Measurements from ENCODE around the gene PDZD2.

PDZD2 gene

DNA sequence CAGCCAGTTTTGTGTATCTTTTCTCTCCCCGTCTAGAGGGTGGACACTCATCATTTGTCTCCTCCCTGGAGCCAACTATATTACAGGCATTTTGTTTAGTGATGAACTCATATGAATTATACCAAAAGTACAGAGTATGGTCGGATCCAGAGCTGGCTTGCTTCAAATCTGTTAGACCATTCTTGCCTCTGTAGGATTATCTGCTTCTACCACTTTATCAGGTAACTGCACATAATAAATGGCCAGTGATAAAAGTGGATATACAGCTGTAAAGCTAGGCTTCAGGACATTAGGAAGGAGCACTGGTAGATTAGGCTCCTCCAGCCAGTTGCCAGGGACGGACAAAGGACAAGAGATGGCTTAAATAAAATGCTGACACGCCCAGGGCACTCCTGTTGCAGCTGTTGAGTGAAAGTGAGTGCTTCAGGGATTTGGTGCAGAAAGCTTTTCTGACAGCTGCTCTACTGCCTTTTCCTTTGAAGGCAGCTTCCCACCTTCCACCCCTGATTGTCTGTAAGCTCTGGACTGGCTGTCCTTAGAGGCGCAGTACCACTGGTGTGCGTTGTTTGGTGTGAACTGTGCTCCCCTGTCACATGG is 259.2 kb downstream of the PDZD2 start:
- TF ChIP-seq, protein P1, sequence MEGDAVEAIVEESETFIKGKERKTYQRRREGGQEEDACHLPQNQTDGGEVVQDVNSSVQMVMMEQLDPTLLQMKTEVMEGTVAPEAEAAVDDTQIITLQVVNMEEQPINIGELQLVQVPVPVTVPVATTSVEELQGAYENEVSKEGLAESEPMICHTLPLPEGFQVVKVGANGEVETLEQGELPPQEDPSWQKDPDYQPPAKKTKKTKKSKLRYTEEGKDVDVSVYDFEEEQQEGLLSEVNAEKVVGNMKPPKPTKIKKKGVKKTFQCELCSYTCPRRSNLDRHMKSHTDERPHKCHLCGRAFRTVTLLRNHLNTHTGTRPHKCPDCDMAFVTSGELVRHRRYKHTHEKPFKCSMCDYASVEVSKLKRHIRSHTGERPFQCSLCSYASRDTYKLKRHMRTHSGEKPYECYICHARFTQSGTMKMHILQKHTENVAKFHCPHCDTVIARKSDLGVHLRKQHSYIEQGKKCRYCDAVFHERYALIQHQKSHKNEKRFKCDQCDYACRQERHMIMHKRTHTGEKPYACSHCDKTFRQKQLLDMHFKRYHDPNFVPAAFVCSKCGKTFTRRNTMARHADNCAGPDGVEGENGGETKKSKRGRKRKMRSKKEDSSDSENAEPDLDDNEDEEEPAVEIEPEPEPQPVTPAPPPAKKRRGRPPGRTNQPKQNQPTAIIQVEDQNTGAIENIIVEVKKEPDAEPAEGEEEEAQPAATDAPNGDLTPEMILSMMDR (IDR thresholded peaks at IDR 0.05), result no peak
- no peak overlapping the region for H3K27ac ChIP-seq
- no peaks in the 10 kb centered on the region for H3K36me3 ChIP-seq
- no peaks in the 10 kb centered on the region for H3K4me1 ChIP-seq (ENCODE audit: control insufficient read depth in 1 of 2, insufficient read depth in 1 of 2, low read depth in 1 of 2, low read length in 1 of 2)
- H3K27me3 ChIP-seq, result no peaks in the 10 kb centered on the region
- no peak overlapping the region for H3K4me3 ChIP-seq (ENCODE audit: low read depth in 1 of 2, low read length in 1 of 2)
- H3K9me3 ChIP-seq, result no peaks in the 10 kb centered on the region

DNA sequence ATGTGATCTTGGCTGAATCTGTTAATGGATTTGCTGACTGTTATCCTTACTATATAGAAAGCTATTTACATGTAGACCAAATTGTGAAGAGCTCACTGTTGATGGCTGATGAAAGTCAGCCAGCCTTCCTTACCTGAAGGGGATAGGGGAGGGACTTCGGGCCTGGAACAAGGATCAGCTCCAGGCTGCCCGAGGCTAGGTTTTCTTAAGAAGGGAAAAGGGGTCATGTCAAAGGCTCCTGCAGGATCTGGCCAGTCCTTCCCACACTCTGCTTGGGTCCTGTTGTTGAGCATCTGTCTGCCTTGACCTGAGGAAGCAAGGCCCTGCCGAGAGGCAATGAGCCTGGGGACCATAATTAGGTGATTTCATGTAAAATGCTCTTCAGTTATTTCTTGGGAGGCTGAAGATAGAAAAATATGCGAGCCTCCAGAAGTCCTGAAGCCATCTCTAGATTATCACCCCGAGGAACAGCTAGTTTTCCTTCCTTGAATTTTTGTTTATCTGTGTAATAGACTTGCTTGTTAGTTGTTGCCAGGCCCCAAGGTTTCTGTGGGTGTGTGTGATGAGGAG is 261.4 kb downstream of the PDZD2 start:
- Histone ChIP-seq H3K4me3 (ENCODE audit: low read depth in 1 of 2, low read length in 1 of 2) (no peak overlapping the region), H3K27me3 (no peaks in the 10 kb centered on the region), H3K9me3 (no peaks in the 10 kb centered on the region), H3K27ac (no peak overlapping the region), H3K36me3 (no peaks in the 10 kb centered on the region), H3K4me1 (ENCODE audit: control insufficient read depth in 1 of 2, insufficient read depth in 1 of 2, low read depth in 1 of 2, low read length in 1 of 2) (no peaks in the 10 kb centered on the region)
- TF ChIP-seq, protein P1 (IDR thresholded peaks at IDR 0.05), result no peak

DNA sequence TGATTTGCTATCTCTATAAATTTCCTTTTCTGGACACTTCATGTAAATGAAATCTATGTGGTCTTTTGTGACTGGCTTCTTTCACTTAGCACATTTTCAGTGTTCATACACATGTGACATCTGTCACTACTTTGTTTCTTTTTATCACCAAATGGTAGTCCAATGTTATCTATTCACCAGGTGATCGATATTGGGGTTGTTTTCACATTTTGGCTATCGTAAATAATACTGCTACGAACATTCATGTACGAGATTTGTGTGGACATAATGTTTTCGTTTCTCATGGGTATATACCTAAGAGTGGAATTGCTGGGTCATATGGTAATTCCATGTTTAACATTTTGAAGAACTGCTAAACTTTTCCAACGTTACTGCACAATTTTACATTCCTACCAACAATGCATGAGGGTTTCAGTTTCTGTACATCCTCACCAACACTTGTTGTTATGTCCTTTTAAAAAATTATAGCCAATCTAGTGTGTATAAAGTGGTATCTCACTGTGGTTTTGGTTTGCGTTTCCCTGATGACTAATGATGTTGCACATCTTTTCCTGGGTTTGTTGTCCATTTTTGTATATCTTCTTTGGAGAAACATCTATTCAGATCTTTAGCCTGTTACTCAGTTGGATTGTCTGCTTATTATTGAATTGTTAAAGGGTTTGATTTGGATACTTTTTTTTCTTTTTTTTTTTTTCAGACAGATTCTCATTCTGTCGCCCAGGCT is 263.0 kb downstream of the PDZD2 start:
- no peaks in the 10 kb centered on the region for H3K36me3 ChIP-seq
- H3K9me3 ChIP-seq, result no peaks in the 10 kb centered on the region
- H3K27ac ChIP-seq, result no peak overlapping the region
- no peaks in the 10 kb centered on the region for H3K4me1 ChIP-seq (ENCODE audit: control insufficient read depth in 1 of 2, insufficient read depth in 1 of 2, low read depth in 1 of 2, low read length in 1 of 2)
- no peak overlapping the region for H3K4me3 ChIP-seq (ENCODE audit: low read depth in 1 of 2, low read length in 1 of 2)
- TF ChIP-seq, protein P1 (IDR thresholded peaks at IDR 0.05), result no peak
- no peaks in the 10 kb centered on the region for H3K27me3 ChIP-seq

DNA sequence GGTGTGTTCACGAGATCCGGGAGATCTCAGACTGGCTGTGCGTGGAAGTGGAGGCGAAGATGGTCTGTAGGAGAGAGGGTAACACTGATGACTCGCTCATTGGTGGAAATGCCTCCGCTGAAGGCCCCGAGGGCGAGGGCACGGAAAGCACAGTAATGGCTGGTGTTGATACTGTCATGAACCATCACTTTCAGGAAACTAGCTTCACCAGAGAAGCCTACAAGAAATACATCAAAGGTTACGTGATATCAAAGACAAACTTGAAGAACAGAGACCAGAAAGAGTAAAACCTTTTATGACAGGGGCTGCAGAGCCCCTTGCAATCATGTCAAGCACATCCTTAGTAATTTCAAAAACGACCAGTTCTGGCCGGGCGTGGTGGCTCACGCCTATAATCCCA is 269.5 kb downstream of the PDZD2 start:
- Histone ChIP-seq H3K4me3 (ENCODE audit: low read depth in 1 of 2, low read length in 1 of 2) (no peak overlapping the region), H3K27me3 (no peaks in the 10 kb centered on the region), H3K4me1 (ENCODE audit: control insufficient read depth in 1 of 2, insufficient read depth in 1 of 2, low read depth in 1 of 2, low read length in 1 of 2) (no peaks in the 10 kb centered on the region), H3K9me3 (no peaks in the 10 kb centered on the region), H3K36me3 (no peaks in the 10 kb centered on the region), H3K27ac (no peak overlapping the region)
- TF ChIP-seq, protein P1 (IDR thresholded peaks at IDR 0.05), result no peak

DNA sequence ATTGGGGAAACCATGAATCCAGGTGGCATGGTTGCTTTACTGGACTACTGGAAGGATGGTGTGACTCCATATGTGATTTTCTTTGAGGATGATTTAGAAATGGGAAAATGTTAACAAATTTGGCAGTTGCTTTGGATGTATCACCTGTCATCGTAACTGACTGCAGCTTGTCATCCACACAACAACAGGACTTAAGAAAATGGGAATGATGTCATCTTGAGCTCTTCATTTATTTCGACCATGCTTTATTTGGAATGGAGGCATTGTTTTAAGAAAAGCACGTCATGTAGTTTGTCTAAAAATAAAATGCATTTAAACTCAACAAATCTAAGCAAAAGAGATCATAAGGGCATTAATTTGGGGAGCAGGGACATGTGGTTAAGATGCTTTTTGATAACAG is 270.1 kb downstream of the PDZD2 start:
- no peak overlapping the region for H3K4me3 ChIP-seq (ENCODE audit: low read depth in 1 of 2, low read length in 1 of 2)
- H3K27ac ChIP-seq, result no peak overlapping the region
- no peaks in the 10 kb centered on the region for H3K9me3 ChIP-seq
- no peaks in the 10 kb centered on the region for H3K4me1 ChIP-seq (ENCODE audit: control insufficient read depth in 1 of 2, insufficient read depth in 1 of 2, low read depth in 1 of 2, low read length in 1 of 2)
- no peaks in the 10 kb centered on the region for H3K27me3 ChIP-seq
- TF ChIP-seq, protein P1 (IDR thresholded peaks at IDR 0.05), result no peak
- H3K36me3 ChIP-seq, result no peaks in the 10 kb centered on the region

Measured in neutrophil (primary cell).